ENCODE measurements around the gene ANKS1B.
"Not testable (repeated sequence)": the region's sequence is repeated elsewhere in the genome, so short reads cannot be mapped to it uniquely, and the experiment has no call there.

The ANKS1B gene

DNA sequence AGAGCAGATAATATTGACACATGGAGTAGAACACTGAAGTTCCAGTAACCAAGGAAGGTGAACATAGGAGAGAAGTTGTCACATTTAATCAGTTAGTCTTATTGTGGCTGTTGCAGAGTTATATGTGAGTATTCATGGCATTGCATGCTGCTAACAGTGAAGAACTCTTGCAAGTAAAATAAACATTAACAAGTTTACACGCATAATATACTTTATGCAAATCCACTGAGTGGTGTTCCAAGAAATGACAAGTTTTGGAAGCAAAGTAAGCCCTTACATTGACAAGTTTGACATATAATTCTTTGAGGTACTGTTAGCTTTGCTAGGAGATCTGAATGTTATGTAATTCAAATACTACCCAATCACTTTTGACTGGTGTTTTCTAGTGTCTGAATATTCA, 125.6 kb downstream of the ANKS1B start:
- no peak for DNase-seq

DNA sequence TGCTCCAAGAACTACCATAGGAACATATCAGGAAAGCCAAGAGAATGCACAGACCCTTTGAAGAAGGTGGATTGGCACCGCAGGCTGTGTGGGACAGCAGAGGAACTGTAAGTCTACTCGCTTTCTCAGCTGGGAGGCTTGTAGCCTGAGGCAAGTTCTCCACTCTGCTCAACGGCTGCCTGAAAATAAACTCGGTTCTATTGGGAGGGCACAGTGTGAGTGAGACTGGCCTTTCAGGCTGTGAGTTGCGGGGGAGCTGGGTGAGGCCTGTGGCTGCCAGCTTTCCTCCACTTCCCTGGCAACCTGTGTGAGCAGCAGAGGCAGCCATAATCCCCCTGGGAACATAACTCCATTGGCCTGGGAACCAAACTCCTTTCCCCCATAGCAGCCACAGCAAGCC, 132.1 kb downstream of the ANKS1B start:
- no peak for DNase-seq

DNA sequence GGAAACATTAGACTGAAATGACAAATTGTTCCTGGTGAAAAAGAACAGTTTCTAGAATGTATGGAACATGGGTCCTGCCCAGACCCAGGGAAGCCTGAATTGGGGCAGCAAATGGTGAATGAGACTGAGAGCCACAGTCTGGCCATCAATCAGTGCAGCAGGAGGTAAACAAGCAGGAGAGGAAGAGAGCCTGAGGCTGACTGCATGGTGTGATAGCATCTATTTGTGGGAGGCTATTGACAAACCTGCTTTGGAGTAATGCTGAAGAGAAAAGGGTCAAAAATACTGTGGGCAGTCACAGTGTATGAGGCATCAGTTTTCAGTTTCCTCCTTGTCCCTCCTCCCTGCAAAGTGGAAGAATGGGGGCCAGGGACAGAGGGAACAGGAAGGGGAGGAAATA, 136.8 kb downstream of the ANKS1B start:
- no peak for DNase-seq

DNA sequence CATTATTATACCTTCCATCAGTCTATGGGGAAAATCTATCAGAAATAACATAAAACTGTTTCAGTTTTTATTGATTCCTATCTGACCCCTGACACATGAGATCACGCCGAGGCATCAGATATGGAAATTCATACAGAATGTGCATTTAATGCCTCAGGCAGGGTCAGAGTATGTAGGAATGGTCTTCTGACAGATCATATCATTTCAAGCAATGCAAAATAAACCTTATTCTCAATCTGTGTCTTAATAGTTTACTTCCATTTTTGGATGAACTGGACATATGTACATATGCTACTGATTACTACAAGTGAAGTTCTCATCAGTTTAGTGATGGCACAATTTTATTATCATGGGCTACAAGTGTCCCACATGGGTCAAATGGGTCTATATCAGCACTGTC, 150.0 kb downstream of the ANKS1B start:
- DNase-seq: no peak

DNA sequence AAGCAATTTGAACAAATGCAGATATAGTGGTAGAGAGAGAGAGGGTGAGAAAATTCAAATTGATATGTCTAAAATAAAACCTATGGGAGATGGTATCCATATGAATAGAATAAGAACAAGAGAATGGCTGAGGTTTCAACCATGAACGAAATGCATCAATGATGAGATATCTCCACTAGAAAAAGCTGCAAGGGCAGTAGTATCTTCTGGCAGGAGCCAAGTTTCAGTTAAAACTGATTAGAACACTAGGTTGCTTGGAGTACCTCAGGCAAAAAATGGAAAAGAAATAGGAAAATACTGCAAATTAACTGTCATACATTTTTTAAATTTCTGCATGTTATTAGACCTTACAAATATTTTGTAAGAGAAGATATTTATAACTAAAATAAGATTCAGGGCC, 151.3 kb downstream of the ANKS1B start:
- DNase-seq: no peak

DNA sequence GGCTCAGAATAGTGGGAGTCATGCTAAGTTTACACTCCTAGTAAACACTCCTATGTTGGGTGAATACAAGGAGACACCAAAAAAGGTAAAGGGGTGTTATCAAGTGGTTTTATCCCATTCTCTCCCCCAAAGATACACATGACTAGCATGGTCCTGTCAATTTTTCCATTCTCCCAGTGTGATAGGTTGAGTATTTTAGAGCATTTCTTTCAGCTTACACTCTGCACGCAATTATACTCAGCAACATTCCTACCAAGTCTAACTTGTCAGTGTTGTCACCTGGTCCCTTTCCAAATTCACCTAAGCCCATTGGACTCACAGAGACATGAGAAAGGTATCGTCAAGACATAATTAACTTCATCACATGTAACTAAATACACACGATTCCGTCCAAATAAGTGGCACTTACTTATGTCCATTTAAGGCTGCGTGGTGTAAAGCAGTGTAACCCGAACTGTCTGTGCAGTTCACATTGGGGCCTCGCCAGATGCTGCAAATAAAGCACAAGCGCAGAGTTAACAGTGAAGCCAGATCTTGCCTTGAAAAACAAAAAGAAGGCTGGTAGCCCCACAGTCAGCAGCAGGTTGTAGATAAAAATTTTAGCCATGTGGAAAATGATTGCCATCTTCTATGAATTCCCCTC, 159.7 kb downstream of the ANKS1B start:
- no peak for DNase-seq

DNA sequence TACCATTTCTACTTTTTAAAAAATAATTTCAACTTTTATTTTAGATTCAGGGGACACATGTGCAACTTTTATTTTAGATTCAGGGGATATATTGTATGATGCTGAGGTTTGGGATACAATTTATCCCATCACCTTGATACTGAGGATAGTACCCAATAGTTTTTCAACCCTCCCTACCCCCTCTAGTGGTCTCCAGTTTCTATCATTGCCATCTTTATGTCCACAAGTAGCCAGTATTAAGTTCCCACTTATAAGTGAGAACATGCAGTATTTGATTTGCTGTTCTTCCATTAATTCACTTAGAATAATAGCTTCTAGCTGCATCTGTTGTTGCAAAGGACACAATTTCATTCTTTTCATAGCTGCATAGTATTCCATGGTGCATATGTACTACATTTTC, 162.5 kb downstream of the ANKS1B start:
- no peak for DNase-seq

DNA sequence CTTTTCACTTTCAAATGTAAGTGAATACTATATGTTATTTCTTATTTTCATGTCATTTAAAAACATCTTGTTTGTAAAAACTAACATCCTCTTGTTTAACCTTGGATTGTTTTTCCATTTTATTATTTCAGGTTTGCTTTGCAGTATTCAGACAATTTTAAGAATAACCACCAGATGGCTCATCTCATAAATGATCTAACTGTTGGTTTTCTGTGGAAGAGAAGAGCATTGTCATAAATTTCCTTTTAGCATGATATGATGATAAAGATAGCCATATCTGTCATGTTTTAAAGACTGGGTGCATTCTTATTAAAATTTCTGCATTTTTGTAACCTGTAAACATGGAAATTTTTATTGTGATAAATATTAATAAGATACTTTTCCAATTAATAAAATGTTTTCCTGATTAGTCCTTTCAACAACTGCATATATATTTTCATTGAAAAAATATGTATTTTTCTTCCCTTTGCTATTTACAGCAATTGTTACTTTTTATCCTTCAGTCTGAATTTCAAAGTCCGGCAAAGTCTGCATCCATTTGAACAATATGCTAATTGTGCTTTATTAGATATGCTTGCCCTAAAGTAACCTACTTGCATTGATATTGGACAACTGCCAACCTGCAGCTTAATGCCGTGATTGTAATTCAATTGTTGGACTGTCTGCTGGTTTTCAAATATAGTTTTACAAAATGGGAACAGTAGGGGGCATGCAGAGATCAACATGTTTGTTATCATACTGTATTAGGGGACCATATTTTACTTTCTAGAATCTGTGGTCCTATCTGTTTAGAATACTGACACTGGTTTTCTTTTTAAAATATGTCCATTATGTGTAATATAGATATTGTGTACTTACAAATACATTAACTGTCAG, 173.8 kb downstream of the ANKS1B start:
- no peak for DNase-seq

DNA sequence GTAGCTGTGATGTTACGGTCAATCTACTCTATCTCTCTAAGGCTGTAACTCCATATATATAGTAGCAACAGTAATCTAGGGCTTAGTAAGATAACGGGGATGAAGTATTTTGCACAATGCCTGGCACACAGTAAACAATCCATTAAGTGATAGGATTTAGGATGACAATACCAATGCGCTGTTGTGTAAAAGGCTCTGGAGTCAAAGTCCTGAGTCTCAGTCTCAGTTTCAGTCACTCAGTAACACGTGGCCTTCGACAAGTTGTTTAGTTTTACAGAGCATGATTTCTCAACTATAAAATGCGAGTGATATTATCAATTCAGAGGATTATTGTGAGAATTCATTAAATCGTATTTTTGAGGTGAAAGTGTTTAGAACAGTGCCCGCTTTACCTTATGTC, 174.8 kb downstream of the ANKS1B start:
- no peak for DNase-seq

DNA sequence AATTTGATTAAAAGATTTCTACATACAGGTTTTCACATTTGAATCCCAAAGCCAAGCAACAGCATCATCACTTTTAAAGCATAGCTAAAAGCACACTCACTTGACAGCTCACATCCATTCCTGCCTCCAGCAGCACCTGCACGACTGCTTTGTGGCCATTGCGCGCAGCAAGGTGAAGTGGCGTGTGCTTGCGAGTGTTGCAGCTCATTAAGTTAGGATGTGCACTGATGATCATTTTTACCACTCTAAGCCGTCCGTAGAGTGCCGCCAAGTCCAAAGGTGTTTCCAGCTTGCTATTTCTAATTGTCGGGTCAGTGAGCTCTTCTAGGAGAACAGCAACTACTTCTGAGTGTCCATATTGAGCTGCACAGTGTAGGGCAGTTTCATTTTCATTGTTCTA, 178.4 kb downstream of the ANKS1B start:
- DNase-seq: no peak

DNA sequence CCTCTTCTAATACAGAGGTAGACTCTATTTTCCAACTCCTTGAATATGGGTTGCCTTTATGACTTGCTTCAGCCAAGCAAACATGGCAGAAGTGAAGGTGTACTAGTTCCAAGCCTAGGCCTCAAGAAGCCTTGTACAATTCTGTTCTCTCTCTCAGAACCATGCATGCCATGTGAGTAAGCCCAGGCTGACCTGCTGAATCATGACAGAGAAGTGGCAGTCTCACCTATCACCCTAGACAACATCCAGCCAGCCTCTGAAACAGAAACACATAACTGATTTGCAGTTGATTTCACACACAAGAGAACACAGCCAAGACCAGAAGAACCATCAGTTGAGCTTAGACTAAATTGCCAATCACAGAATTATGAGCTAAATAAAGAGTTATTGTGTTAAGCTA, 180.0 kb downstream of the ANKS1B start:
- no peak for DNase-seq

DNA sequence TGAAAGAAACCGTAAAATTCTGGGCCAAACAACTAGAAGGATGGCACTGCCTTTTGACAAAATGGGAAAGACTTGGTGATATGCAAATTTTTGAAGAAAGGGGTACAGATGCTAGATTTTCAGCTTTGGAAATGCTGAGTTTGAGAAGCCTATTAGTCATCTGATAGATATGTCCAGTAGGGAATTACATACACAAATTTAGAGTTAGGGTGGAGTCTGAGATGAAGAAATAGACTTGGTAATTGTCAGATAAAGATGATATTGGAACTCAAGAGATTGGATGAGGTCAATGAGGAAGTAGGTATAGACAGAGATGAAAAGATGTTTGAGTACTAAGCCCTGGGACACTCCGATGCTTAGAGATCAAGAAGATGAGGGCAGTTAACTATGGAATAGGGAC, 184.1 kb downstream of the ANKS1B start:
- no peak for DNase-seq

DNA sequence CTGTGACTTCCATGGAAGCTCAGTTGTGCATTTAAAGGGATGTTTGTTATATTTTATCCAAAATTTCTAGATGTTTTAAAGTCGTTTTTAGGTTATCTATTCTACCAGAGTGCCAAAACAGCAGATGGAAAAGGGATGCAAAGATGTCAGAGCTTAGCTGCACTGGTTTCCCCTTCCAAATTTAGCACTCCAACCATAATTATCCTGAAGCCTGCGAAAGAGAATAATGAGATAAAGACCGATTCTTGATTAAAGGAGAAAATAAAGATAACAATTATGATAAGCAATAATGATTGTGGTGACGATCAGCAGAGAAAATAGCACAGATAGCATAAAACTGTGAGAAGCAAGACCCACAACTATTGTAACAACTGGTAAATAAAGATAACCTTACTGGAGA, 186.8 kb downstream of the ANKS1B start:
- DNase-seq: not testable (repeated sequence)

DNA sequence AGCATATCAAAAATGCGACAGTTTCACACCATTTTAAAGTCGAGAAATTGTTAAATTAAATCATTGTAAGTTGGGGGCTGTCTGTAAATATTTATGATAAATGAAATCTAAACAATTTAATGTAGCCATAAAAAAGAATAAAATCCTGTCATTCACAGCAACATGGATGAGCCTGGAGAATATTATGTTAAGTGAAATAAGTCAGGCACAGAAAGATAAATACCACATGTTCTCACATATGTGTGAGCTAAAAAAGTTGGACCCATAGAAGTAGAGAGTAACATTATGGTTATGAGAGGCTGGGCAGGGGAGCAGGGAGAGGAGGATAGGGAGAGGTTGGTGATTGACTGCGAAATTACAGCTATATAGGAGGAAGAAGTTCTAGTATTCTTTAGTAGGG, 201.3 kb downstream of the ANKS1B start:
- no peak for DNase-seq

DNA sequence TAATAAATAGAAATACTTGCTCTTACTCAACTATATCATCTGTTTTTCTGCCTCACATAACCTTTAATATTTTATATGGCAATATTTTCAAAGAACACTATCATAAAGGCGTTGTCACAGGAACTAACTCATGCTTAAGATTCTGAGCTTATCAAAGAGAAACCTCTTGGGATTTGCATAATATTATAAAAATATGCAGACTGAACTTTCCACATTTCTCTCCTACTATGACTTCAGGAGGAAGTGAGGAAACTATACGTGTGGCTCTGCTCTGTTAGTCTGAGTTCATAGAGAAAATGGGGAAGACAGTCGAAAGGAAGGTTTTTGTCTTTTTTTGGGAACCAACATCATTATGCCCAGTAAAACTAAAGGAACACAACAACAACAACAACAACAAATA, 212.5 kb downstream of the ANKS1B start:
- DNase-seq: no peak

DNA sequence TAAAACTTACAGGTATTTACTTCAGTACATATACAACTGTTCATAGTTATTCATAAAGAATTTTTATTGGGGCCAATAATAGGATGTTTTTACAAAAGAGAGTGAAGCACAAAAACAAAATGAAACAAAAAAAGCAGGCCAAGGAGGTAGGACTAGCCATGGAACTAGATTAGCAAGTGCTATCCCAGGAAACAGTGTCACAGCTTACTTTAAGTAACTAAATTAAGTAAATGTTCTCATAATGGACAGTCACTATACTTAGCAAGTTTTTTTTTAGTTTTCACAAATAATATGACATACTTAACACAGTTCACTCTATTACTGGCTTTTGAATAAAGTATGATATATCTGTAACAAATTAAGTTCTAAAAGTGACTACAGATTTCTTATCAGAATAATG, 213.1 kb downstream of the ANKS1B start:
- DNase-seq: no peak

DNA sequence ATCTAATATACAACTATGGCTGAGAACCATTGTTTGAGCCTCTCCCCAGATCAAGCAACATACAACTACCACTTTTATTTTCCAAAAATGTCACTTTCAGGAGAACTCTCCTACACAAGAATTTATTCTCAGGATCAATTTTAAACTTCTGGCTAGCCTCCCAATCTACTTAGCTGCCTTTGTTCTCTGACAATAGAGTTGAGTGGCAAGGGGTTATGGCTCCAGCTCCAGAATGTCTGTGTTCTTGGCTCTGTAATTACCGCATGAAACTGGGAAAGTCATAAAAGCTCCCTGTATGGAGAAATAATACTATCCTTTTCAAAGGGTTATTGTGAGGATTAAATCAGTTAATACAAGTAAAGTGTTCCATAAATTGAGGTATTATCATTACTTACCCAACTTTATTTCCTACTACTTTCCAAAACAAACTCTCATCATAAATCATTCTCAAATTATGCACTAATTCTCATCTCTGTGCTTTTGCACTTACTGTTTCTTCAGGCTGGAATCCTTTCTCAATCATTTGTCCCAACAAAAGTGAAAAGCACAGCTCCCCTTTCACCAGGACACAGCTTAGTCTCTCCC, 215.2 kb downstream of the ANKS1B start:
- no peak for DNase-seq

DNA sequence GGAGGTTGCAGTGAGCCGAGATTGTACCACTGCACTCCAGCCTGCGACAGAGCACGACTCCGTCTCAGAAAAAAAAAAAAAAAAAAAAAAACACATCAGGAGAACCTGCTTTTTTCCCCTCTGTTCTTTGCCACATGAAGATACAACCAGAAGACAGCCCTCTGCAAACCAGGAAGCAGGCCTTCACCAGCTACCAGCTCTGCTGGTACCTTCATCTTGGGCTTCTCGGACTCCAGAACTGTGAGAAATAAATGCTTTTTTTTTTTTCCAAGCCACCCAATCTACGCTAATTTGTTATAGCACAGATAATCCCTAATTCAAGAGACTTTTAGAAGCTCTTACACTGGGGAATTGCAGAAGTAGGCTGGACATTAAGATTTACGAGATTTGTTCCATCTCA, 216.0 kb downstream of the ANKS1B start:
- DNase-seq: no peak

DNA sequence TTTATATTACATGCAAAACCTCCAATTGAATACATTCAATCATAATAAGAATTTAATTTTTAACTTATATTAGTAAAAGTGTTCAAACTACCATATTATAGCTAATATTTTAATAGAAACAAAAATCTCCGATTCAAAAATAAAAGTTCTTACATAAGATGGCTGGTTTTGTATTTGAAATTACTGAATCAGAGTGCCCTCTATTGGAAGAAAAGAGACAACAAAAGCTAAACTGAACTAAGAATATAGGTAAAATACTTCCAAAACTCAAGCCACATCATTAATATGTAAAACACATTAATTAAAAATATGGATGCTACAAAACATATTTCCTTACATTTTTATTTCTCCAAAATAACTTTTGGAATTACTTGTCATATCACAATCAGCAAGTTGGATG, 216.9 kb downstream of the ANKS1B start:
- no peak for DNase-seq

DNA sequence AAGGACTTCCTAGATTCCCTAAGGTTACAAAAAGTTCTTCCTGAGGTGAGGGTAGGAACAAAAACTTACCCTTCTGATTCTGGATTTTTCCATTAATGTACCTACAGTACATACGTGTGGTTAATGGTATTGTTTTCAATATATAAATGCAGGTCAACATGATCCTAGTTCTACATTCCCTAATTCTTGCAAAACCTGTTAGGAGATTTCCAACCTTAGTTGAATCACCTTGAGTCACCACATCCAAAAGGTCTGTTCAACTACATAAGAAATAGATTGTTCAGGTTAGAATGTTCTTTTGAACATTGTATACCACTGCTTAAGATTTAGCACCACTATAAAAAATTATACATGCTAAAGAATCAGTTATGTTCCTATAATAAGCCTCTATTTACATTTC, 218.3 kb downstream of the ANKS1B start:
- no peak for DNase-seq

DNA sequence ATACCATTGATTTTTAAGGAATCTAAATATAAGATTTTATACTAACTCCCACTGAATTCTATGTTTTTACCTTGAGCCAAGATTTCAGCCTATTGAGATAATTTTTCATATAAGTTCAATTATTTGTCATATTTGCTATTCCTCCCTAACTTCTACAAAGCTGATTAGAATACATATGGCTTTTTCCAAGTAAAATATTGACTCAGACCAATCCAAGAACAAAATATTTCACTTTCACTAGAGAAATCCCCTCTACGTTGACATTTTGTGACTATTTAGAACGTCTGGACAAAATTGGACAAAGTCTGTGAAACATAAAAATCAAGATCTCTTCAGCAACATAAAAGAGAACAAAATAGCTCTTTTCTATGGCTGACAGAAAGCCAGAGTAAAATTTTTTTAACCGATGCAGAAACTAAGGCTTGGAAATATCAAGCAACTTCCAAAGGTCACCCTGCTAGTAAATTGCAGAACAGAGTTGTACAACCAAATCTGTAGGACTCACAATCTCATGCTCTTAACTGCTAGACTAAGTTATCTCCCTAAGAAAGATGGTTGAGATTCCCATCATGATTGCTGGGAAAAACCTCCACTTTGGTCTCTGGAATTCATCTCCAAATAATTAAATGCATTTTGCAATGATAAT, 219.1 kb downstream of the ANKS1B start:
- DNase-seq: no peak

DNA sequence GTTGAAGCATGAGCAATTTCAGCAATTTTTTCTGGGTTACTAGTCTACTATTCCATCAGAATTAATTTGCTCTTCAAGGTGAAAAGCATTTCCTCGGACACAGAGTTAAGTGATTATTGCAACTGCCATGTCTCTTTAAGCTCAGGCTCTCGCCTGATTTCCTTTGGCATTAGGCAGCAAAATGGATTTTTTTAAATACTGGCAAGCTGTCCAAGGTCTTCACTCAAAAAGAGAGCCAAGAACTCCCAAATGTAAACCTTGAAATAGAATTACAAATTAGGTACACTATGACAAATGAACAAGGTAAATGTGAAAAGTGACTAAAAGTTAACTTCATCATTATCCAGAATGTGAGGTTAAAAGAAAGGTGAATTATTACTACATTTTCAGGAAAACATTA, 225.3 kb downstream of the ANKS1B start:
- DNase-seq: no peak

DNA sequence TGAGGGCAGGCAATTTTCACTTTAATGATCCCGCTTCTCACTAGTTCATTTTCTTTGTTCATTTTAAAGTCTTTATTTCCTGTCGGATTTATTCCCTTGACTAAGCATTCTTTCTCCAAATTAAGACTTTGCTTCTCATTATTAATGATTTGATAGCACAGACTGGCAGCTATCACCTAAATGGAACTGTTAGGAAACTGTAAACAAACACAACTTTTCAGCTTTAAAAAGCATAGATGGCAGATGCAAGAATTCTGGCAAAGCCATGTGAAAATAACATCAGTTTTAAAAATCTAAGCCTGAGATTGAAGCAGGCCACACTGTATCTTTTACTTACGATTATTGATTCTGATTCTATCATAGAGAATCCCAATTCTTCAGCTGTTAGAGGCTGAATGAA, 225.7 kb downstream of the ANKS1B start:
- no peak for DNase-seq

DNA sequence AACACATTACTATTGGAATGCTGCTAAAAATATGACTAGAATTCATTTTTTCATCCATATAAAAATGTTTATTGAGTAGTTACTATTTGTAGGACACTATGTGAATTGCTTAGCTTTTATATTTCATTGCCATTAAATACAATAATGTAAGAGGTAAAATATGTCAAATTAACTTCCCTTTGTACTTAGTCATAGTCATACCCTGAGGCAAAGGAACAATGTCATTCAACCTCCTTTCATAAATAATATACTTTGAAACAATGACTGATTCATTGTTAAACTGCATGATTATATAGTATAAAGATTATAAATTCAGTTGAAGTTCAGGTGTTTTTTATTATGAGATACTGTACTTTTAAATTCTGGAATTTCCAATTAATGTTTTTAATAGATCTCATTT, 232.0 kb downstream of the ANKS1B start:
- DNase-seq: no peak
